ENCODE measurements around the gene MYRF. TPM values are rescaled to one million over a fixed set of nuclear protein-coding genes. Genes with fewer than 3 reads are reported as not detected.
A peak's percentile ranks its signal among the peaks of the same experiment; 100 is the strongest.

Gene MYRF
- total RNA-seq, 1 experiment from 2014 or later: 0.30 TPM

DNA sequence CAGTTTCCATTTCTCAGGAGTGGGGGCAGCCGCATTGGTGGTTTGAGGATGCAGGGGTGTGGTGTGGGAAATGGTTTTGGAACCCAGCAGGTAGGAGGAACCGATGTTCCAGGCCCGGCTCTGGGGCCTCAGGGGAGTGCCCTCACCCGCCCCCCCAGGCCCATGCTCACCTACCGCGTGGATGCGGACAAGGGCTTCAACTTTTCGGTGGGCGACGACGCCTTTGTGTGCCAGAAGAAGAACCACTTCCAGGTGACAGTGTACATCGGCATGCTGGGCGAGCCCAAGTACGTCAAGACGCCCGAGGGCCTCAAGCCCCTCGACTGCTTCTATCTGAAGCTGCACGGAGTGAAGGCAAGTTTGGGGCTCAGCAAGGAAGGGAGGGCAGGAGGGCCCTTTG, 21.4 kb downstream of the MYRF start:
- DNase-seq (ENCODE audit: extremely low read depth, low read depth): no peak

- no peak for DNase-seq (ENCODE audit: extremely low read depth, low read depth)
These were observed 22.0 kb downstream of the MYRF start for GRCh38 chr11:61774411-61774810.

DNA sequence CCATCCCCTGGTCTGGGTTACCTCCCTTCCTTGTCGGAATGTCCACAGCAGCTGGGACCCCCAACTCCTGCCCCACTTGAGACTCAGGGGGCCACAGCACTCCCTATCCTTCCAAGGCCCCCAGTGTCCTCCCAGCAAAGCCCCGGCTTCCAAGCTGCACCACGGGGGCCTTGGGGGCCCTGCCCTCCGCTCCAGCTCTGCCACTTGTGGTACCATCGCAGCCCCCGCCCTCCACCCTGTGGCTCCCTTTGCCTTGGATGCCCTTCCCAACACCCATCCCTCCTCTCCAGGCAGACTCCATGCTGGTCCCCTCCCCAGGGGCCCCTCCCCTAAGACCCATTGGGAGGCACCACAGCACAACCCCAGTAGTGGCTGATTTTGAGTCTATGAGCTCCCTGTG, 22.7 kb downstream of the MYRF start:
- DNase-seq (ENCODE audit: extremely low read depth, low read depth): no peak

- DNase-seq (ENCODE audit: extremely low read depth, low read depth): no peak
These were observed 23.4 kb downstream of the MYRF start for GRCh38 chr11:61775606-61776554.

DNA sequence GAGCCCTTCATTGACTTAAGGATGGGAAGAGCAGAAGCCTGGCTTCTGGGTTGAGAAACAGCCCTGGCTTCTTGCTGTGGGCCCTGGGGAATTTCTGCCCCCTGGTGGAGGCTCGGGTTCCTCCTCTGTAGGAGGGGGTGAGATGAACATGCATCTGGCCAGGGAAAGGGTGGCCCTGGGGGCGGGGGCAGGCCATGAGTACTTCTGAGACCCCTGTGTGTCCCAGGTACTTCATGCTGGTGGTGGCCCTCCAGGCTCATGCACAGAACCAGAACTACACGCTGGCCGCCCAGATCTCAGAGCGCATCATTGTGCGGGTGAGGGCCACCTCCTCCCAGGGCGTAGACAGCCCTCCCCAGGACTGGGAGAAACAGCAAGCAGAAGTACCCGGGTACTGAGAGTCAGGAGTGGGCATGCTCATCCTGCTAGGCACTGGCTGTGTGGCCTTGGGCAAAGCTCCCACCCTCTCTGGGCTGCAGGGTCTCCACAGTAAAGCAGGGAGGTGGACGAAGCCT, 24.2 kb downstream of the MYRF start:
- DNase-seq (ENCODE audit: extremely low read depth, low read depth): peak; percentile 34

DNA sequence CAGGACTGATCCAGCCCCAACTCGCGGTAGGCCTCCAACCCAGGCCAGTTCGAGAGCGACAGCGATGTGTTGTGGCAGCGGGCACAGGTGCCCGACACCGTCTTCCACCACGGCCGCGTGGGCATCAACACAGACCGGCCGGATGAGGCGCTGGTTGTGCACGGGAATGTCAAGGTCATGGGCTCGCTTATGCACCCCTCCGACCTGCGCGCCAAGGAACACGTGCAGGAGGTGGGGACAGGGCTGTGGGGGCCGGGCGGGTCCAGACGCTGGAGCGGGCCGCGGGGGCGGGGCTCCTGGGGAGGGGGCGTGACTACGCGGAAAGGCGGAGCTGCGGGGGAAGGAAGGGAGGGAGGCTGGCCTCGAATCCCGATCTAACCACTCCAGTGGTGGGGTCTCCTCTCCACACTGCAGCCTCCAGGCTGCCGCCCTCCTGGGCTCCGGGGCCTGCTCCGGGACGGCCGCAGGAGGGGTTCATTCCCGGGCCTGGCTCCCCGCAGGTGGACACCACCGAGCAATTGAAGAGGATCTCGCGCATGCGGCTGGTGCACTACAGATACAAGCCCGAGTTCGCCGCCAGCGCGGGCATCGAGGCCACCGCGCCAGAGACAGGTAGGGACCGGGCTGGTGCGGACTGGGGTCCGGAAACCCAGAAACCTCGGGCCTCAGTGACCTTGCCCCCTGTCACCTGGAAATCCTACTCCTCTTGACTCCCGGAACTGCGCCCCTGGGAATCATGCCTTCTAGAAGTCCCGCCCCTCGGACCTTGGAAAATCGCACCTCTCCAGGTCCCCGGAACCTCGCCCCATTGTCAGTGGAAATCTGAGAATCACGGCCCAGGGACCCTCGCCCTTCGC, 25.0 kb downstream of the MYRF start:
- no peak for DNase-seq (ENCODE audit: extremely low read depth, low read depth)

- no peak for DNase-seq (ENCODE audit: extremely low read depth, low read depth)
These were observed 26.0 kb downstream of the MYRF start for GRCh38 chr11:61778357-61778886.

GRCh38 chr11:61778920-61779650, 26.6 kb downstream of the MYRF start:
- DNase-seq (ENCODE audit: extremely low read depth, low read depth): no peak

- no peak for DNase-seq (ENCODE audit: extremely low read depth, low read depth)
These were observed 27.5 kb downstream of the MYRF start for GRCh38 chr11:61779666-61780525.

DNA sequence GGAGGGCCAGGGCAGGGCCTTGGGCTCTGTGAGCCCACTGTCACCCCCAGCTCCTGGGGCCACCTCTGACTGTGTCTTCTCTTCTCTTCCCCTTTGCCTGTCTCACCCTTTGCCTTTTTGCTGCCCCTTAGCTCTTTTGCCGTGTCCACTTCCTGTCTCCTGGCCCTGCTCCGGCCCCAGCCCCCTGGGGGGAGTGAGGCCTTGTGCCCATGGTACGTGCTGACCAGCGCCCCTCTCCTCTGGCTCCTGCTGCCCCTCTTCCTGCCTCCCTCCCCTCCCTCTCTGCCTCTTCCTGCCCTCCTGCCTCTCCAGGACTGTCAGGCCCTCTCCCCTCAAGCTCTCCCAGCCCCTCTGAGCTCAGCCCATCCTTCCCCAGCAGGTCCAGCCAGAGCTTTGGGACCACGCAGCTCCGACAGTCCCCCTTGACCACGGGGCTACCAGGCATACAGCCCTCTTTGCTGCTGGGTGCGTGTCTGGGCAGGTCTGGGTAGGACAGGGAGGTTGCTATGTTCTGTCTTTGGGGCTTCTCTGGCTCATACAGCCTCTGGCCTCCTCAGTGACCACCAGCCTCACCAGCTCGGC, 28.2 kb downstream of the MYRF start:
- DNase-seq (ENCODE audit: extremely low read depth, low read depth): no peak

GRCh38 chr11:61781585-61781984, 29.1 kb downstream of the MYRF start:
- DNase-seq (ENCODE audit: extremely low read depth, low read depth): no peak

DNA sequence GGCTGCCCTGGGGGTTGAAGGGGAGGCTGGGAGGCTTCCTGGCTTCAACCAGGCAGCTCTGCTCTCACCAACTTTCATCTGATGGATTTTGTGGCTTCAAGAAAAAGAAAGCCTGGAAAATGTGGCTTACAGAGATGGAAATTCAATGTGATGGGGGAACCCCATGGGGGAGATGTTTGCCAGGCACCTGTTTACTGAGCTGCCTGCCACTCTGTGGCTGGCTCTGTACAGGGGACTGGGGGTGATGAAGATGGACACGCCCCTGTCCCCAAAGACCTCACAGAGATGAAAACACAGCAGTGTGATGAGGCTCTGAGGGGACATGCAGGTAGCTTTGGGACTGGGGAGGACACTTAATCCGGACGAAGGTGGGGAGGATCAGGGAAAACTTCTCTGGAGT, 29.9 kb downstream of the MYRF start:
- no peak for DNase-seq (ENCODE audit: extremely low read depth, low read depth)

GRCh38 chr11:61782841-61783240, 30.4 kb downstream of the MYRF start:
- DNase-seq (ENCODE audit: extremely low read depth, low read depth): no peak

DNA sequence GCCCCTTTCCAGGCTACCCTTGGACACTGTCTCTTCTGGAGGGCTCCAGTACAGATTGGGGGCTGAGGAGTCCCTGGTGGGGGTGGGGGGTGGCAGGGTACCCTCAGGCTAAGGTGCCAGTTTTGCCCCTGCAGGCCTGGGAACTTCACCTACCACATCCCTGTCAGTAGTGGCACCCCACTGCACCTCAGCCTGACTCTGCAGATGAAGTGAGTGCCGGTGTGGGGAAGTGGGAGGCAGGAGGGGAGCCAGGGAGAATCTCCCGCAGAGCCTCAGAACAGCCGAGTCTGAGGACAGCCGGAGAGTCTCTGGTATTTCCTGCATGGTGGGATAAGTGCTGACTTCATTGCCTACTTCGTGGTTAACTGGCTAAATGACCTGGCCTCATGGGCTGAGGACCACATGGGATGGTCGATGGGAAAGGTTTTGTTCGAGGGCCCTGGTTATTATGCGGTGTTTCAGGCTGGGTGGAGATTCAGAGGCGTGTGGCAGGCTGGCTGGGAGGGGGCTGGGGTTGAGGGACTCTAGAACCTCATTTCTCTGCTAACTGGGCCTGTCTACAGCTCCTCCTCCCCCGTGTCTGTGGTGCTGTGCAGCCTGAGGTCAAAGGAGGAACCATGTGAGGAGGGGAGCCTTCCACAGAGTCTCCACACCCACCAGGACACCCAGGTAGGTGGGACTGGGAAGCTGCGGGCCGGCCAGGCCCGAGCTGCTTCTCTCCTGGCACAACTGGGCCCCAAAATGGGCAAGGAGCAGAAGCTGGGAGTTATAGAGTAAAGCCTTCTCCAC, 31.5 kb downstream of the MYRF start:
- DNase-seq (ENCODE audit: extremely low read depth, low read depth): no peak

DNA sequence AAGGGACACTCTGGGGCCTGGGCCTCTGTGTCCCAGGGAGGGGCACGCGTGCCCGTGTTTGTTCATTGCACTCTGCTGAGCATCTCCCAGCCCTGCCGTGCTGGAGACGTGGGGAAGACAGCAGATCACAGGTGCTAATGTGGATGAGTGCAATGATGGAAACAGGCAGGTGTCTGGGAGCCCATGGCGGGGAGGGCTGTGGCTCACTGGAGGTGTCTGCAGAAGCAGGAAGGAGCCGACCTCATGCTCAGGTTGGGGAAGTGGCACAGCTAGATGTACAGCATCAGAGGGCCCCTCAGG, 32.0 kb downstream of the MYRF start:
- DNase-seq (ENCODE audit: extremely low read depth, low read depth): no peak

GRCh38 chr11:61785837-61786402, 33.5 kb downstream of the MYRF start:
- DNase-seq (ENCODE audit: extremely low read depth, low read depth): no peak

GRCh38 chr11:61787928-61788491, 35.6 kb downstream of the MYRF start:
- peak; percentile 26 for DNase-seq (ENCODE audit: extremely low read depth, low read depth)

Data from NCI-H460 (cell line).